Measurements from ENCODE around the gene SLC9A7. TPM values are rescaled to one million over a fixed set of nuclear protein-coding genes. Genes with fewer than 3 reads are reported as not detected.

Gene SLC9A7
- polyA plus RNA-seq, 2 of the 4 experiments (the other 2 are of a cell fraction) = 9.8 to 21.1 TPM

- POLR2A ChIA-PET = no interaction called here
- Histone ChIP-seq H3K27ac (peak overlapping the region in 1 of 2 experiments; percentile 73; a peak in 1 of 6 replicates), H3K9me3 (no peaks in the 10 kb centered on the region), H3K4me2 (no peak overlapping the region), H3K4me1 (peaks cover 40% of the 10 kb centered on the region), H3K4me3 (no peak overlapping the region)
- no peak for DNase-seq (ENCODE audit: low read depth in 1 of 2, low spot score in 1 of 2)
- no peak for ATAC-seq
- FAIRE-seq = no peak
- TF ChIP-seq MAX (IDR thresholded peaks at IDR 0.05) = no peak
- no peak for TF ChIP-seq HOXA7 (CRISPR knock-in tag; IDR thresholded peaks at IDR 0.05)
- no peak for TF ChIP-seq ATOH8 (CRISPR knock-in tag; IDR thresholded peaks at IDR 0.05; ENCODE audit: low read depth)
- TF ChIP-seq CBX2 (IDR thresholded peaks at IDR 0.05; ENCODE audit: borderline replicate concordance, low read depth) = no peak
- no peak for TF ChIP-seq RAD21 (conservative IDR thresholded peaks at IDR 0.05 in 1 of 2, IDR thresholded peaks at IDR 0.05 in 1 of 2)
- TF ChIP-seq ZSCAN20 (CRISPR knock-in tag; IDR thresholded peaks at IDR 0.05) = no peak
- TF ChIP-seq ELK1 (IDR thresholded peaks at IDR 0.05; ENCODE audit: low read depth, low read length) = no peak
- CTCF ChIA-PET = interaction anchor here (2.6 kb wide), 1 partner anchor 15 kb away, joined by 9 read pairs; no protein-coding TSS in a partner anchor
Measured at GRCh38 chrX:46569621-46570020, 189.3 kb downstream of the SLC9A7 start.

GRCh38 chrX:46567388-46567787, 191.5 kb downstream of the SLC9A7 start:
- DNase-seq (ENCODE audit: low read depth in 1 of 2, low spot score in 1 of 2) = peak in 1 of 2 experiments; percentile 80
- POLR2A ChIA-PET = interaction anchor here (0.6 to 0.9 kb wide), 2 partner anchors 9 to 16 kb away, joined by 3 to 5 read pairs; no protein-coding TSS in a partner anchor
- Histone ChIP-seq H3K27ac (peak overlapping the region; percentile 66 to 73; a peak in 4 of 6 replicates), H3K9me3 (no peaks in the 10 kb centered on the region), H3K4me2 (peak overlapping the region; percentile 57), H3K4me3 (no peak overlapping the region), H3K4me1 (peaks cover 36% of the 10 kb centered on the region)
- no peak for ATAC-seq
- CTCF ChIA-PET = interaction anchor here (1.1 to 2.6 kb wide), 3 partner anchors 11 to 34 kb away, joined by 3 to 9 read pairs (median 4); no protein-coding TSS in a partner anchor
- no peak for FAIRE-seq
- TF ChIP-seq EP300 (IDR thresholded peaks at IDR 0.05) (peak in 1 of 2 experiments; percentile 2; a peak in 1 of 5 replicates), JUN (IDR thresholded peaks at IDR 0.05) (no peak)

GRCh38 chrX:46561824-46562657, 196.9 kb downstream of the SLC9A7 start:
- Histone ChIP-seq H3K4me3 (no peak overlapping the region), H3K4me1 (peaks cover 15% of the 10 kb centered on the region), H3K9me3 (no peaks in the 10 kb centered on the region), H3K27ac (peak overlapping the region; percentile 20 to 38; a peak in 2 of 6 replicates), H3K4me2 (no peak overlapping the region)
- ATAC-seq (no peak), FAIRE-seq (no peak), DNase-seq (ENCODE audit: low read depth in 1 of 2, low spot score in 1 of 2) (no peak)
- ChIA-PET CTCF (interaction anchor here (0.6 to 2.0 kb wide), 4 partner anchors 11 to 232 kb away, joined by 3 to 7 read pairs (median 4); no protein-coding TSS in a partner anchor), POLR2A (no interaction called here)
- 88% methylated on average over 6 of the region's 6 CpGs for WGBS (ENCODE audit: missing lambda C conversion rate)
- no peak for TF ChIP-seq RCOR1 (IDR thresholded peaks at IDR 0.05; ENCODE audit: low read depth, low read length)

- Histone ChIP-seq H3K4me2 (no peak overlapping the region), H3K4me1 (peaks cover 6% of the 10 kb centered on the region; the same call in 1 of the 3 replicates), H3K4me3 (no peak overlapping the region), H3K27ac (no peak overlapping the region), H3K9me3 (no peaks in the 10 kb centered on the region)
- FAIRE-seq (no peak), ATAC-seq (no peak), DNase-seq (ENCODE audit: low read depth in 1 of 2, low spot score in 1 of 2) (no peak)
- ChIA-PET CTCF (interaction anchor here (0.8 to 2.4 kb wide), 3 partner anchors 14 to 534 kb away, joined by 3 to 8 read pairs (median 4); no protein-coding TSS in a partner anchor), POLR2A (no interaction called here)
- 97% methylated on average over 3 of the region's 3 CpGs for WGBS (ENCODE audit: missing lambda C conversion rate)
- TF ChIP-seq CEBPB (IDR thresholded peaks at IDR 0.05) (no peak), ATOH8 (CRISPR knock-in tag; IDR thresholded peaks at IDR 0.05; ENCODE audit: low read depth) (no peak), HOXA7 (CRISPR knock-in tag; IDR thresholded peaks at IDR 0.05) (no peak), CTCF (IDR thresholded peaks at IDR 0.05) (no peak), POLR2A (IDR thresholded peaks at IDR 0.05; ENCODE audit: low read length) (no peak), BCL3 (IDR thresholded peaks at IDR 0.05) (no peak), ZNF302 (CRISPR knock-in tag; IDR thresholded peaks at IDR 0.05) (no peak), MAFK (IDR thresholded peaks at IDR 0.05; ENCODE audit: partially characterized antibody) (no peak), FOSL2 (IDR thresholded peaks at IDR 0.05) (no peak), FOSL2 (CRISPR knock-in tag; IDR thresholded peaks at IDR 0.05) (no peak), NPAS2 (CRISPR knock-in tag; IDR thresholded peaks at IDR 0.05; ENCODE audit: borderline replicate concordance) (no peak), ZFP36 (IDR thresholded peaks at IDR 0.05; ENCODE audit: borderline replicate concordance, partially characterized antibody) (no peak), EP300 (IDR thresholded peaks at IDR 0.05) (no peak), EHF (CRISPR knock-in tag; IDR thresholded peaks at IDR 0.05) (no peak), RAD21 (conservative IDR thresholded peaks at IDR 0.05 in 1 of 2, IDR thresholded peaks at IDR 0.05 in 1 of 2) (no peak), TFCP2L1 (CRISPR knock-in tag; IDR thresholded peaks at IDR 0.05) (no peak), RCOR1 (IDR thresholded peaks at IDR 0.05; ENCODE audit: low read depth, low read length) (no peak)
Measured at GRCh38 chrX:46559062-46559461, 199.9 kb downstream of the SLC9A7 start.
